Ovary (tissue), 9 donors: ENCODE measurements around the gene MYD88. TPM values are rescaled to one million over a fixed set of nuclear protein-coding genes. Genes with fewer than 3 reads are reported as not detected.

Experiments
- DNase-seq, 5 donors: peaks; one replicate each; pipeline ENCODE4 v3.0.0-alpha.2; 2019 to 2020
- H3K27ac ChIP-seq, 2 donors: fragments of 200-600 bp; one replicate each; pipeline versions ENCODE4 v1.5.1 to v1.8.0; 2019 to 2022
- H3K27me3 ChIP-seq: fragments of 200-600 bp; one replicate; pipeline ENCODE4 v1.8.0; 2022
- H3K36me3 ChIP-seq: fragments of 200-600 bp; sonication (generic); one replicate; pipeline ENCODE4 v1.5.1; 2019
- H3K4me1 ChIP-seq: one replicate; pipeline ENCODE4 v1.8.1; 2013; ENCODE audit warnings: mild to moderate bottlenecking, moderate library complexity; ENCODE audit not compliant: insufficient read depth
- H3K4me3 ChIP-seq: fragments of 200-600 bp; sonication (generic); one replicate; pipeline ENCODE4 v1.5.1; 2017
- H3K9me3 ChIP-seq, 2 donors: fragments of 200-600 bp in 1 of 2; sonication (generic) in 1 of 2; one replicate each; pipeline versions ENCODE4 v1.5.1 to v1.8.1; 2013 to 2019; ENCODE audit warnings: mild to moderate bottlenecking in 1 of 2, moderate library complexity in 1 of 2
- EP300 ChIP-seq: sonication (generic); formaldehyde crosslinking; IDR thresholded peaks from one replicate; pipeline ENCODE4 v1.6.1; 2017; ENCODE audit warnings: antibody characterized with exemption
- POLR2A ChIP-seq: fragments of 450-650 bp; IDR thresholded peaks from one replicate; pipeline ENCODE4 v1.6.1; 2017; ENCODE audit warnings: antibody characterized with exemption, mild to moderate bottlenecking, moderate library complexity
- WGBS, 3 donors: extraction: QIAGEN DNeasy Blood & Tissue Kit in 1 of 3; methylation state at CpG; one replicate each; pipeline versions ENCODE4 v1.1.5 to v1.1.7; 2013 to 2017; 5-methylcytosine and 5-hydroxymethylcytosine counted together
- intact Hi-C, 4 donors: fragments of 100-400 bp; cut with DNase I; formaldehyde crosslinking; loops; one replicate each; pipeline versions ENCODE4 v1.11.0 to v1.15.1; 2022 to 2023
- polyA plus RNA-seq, 2 donors: library from polyadenylated mRNA; stranded (reverse); fragments of 200-250 nt in 1 of 2; fragments of 350-450 nt in 1 of 2; fragmentation: Illumina TruSeq in 1 of 2; extraction: RNeasy Lipid Tissue Mini Kit (QIAGEN cat#74804) in 1 of 2; gene quantifications; one replicate each; pipeline ENCODE4 v1.2.3, GENCODE V29; 2013 to 2014
- total RNA-seq, 7 donors: library from RNA; depleted of rRNA in 2 of 7; stranded (reverse); fragments of >200 nt in 2 of 7; fragmentation: NEBNext Ultra II Directional in 3 of 7; extraction: Animal tissue kit (Norgen Biotek cat#: 25700) in 3 of 7; gene quantifications; one replicate each; pipeline versions ENCODE4 v1.1.0 to v1.2.4, GENCODE V29; 2016 to 2023
- TF ChIP-seq, protein P1 (sequence below), 3 donors: fragments of 450-650 bp in 2 of 3; fragments of 200-600 bp in 1 of 3; IDR thresholded peaks; one replicate each; pipeline versions ENCODE4 v1.5.1 to v1.8.0; 2016 to 2022; ENCODE audit warnings: antibody characterized with exemption in 3 of 3, mild to moderate bottlenecking in 1 of 3
- donor health status: DM: no; HTN: no; CAD: no; lungs with moderate emphysema.
- donor health status: DM: no; HTN: no; CAD: no.
- donor health status: Bipolar disorder and iron deficiency.
- donor health status: DM: yes; HTN: yes; CAD: no.
- donor health status: DM: no; HTN: no; CAD: no.
- donor health status: DM: yes; HTN: yes; CAD: no.

Gene MYD88
- total and polyA plus RNA-seq, 9 donors, result 12.8 to 58.9 (median 24.0) TPM

DNA sequence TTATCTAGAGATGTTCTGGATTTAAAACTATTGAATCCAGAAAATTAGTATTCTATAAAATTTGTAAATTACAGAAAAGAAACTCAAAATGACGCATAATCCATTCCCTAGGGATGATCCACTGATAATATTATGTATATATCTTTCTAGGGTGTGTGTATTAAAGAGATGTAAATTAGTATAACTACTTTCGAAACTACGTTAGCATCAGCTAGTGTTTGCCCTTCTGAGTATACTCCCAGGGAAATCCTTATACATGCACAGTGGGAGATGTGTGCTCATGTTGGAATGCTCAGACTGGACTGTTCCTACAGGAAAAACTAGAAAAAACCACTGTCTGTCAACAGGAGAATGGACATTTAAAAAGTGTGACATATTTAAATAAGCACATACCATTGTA is 38.0 kb upstream of the MYD88 start:
- TF ChIP-seq EP300, result no peak
- TF ChIP-seq, protein P1, sequence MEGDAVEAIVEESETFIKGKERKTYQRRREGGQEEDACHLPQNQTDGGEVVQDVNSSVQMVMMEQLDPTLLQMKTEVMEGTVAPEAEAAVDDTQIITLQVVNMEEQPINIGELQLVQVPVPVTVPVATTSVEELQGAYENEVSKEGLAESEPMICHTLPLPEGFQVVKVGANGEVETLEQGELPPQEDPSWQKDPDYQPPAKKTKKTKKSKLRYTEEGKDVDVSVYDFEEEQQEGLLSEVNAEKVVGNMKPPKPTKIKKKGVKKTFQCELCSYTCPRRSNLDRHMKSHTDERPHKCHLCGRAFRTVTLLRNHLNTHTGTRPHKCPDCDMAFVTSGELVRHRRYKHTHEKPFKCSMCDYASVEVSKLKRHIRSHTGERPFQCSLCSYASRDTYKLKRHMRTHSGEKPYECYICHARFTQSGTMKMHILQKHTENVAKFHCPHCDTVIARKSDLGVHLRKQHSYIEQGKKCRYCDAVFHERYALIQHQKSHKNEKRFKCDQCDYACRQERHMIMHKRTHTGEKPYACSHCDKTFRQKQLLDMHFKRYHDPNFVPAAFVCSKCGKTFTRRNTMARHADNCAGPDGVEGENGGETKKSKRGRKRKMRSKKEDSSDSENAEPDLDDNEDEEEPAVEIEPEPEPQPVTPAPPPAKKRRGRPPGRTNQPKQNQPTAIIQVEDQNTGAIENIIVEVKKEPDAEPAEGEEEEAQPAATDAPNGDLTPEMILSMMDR (IDR thresholded peaks at IDR 0.05), result no peak
- TF ChIP-seq POLR2A, result no peak

DNA sequence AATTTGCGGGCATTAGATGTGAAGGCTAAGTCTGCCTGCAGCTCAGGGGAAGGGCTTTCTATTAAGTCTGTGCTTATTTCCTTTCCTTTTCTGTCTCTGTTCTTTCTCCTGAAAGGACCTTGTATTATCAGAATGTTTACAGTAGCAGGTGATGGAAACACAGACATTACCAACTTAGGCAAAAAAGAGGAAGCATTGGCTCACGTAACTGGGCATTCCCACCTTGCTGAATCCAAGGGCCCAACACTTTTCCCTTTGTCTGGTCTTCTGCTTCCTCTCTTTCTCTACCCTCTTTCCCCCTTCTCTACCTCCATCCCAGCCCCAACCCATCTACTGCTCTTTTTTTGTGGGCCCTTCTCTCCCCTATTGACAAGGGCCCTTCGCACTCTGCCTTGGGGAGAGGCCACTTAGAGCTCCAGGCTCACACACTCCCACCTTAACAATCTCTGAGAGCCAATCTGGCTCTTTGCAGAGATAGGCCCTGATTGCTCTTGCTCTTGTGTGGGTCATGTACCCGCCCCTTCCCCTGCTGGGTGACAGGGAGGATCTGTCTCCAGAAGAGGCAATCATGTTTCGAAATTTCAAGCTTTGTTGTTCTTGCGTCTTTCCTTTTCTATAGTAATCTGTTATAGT is 36.5 kb upstream of the MYD88 start:
- H3K27me3 ChIP-seq, result no peaks in the 10 kb centered on the region
- H3K36me3 ChIP-seq, result no peaks in the 10 kb centered on the region
- TF ChIP-seq POLR2A (no peak), EP300 (no peak)
- TF ChIP-seq, protein P1 (IDR thresholded peaks at IDR 0.05), result no peak
- intact Hi-C loops, result no loop called here
- no peak overlapping the region for H3K4me3 ChIP-seq
- no peaks in the 10 kb centered on the region for H3K4me1 ChIP-seq
- H3K27ac ChIP-seq, result no peak overlapping the region
- 84 to 88% (median 88%) methylated on average over 6 of the region's 6 CpGs for WGBS, 3 donors
- no peak for DNase-seq
- H3K9me3 ChIP-seq, result no peaks in the 10 kb centered on the region

More for the DNA sequence above, 38.0 kb upstream of the MYD88 start:
- no peaks in the 10 kb centered on the region for H3K36me3 ChIP-seq
- H3K27ac ChIP-seq, result no peak overlapping the region
- no peak for DNase-seq
- H3K4me3 ChIP-seq, result no peak overlapping the region
- H3K27me3 ChIP-seq, result no peaks in the 10 kb centered on the region
- WGBS, 3 donors, result 83 to 91% (median 88%) methylated on average over 3 of the region's 3 CpGs
- H3K4me1 ChIP-seq, result no peaks in the 10 kb centered on the region
- no peaks in the 10 kb centered on the region for H3K9me3 ChIP-seq
- intact Hi-C loops, result no loop called here

DNA sequence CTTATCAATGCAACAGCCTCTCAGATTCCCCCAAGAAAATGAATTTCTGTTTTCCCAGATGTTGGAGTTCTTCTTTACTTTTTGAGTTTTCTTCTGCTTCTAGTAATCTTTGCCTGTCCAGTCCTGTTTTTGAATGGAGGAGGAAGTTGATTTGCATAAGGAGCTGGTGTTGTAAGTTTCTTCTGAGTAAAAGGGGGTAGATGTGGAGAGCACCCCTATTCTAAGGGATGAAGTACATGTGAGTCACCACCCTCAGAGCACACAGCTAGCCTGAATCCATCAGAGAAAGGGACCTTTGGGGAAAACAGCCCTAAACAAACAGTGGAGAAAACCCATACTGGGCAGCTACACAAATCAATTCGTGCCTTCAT is 36.0 kb upstream of the MYD88 start:
- no peaks in the 10 kb centered on the region for H3K27me3 ChIP-seq
- H3K27ac ChIP-seq, result no peak overlapping the region
- no peaks in the 10 kb centered on the region for H3K9me3 ChIP-seq
- no peak overlapping the region for H3K4me3 ChIP-seq
- TF ChIP-seq POLR2A (no peak), EP300 (no peak)
- TF ChIP-seq, protein P1 (IDR thresholded peaks at IDR 0.05), result no peak
- no peak for DNase-seq
- WGBS, 3 donors, result 60 to 74% (median 69%) methylated on average over 1 of the region's 1 CpG
- intact Hi-C loops, result no loop called here
- no peaks in the 10 kb centered on the region for H3K36me3 ChIP-seq
- H3K4me1 ChIP-seq, result no peaks in the 10 kb centered on the region

DNA sequence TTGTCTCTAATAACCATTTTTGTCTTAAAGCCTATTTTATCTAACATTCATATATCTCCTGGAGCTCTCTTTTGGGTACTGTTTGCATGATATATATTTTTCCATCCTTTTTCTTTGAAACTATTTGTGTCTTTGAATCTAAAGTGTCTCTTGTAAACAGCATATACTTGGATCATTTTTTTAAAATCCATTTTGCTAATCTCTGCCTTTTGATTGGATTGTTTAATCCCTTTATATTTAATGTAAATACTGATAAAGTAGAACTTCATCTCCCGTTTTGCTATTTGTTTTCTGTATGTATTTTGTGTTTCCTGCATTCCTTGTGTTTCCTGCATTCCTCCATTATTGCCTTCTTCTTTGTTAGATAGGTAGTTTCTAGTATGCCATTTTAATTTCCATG is 32.9 kb upstream of the MYD88 start:
- Histone ChIP-seq H3K9me3 (no peaks in the 10 kb centered on the region), H3K4me1 (no peaks in the 10 kb centered on the region), H3K4me3 (no peak overlapping the region), H3K27me3 (no peaks in the 10 kb centered on the region), H3K36me3 (no peaks in the 10 kb centered on the region), H3K27ac (no peak overlapping the region)
- DNase-seq, result no peak
- TF ChIP-seq, protein P1 (IDR thresholded peaks at IDR 0.05), result no peak
- no peak for TF ChIP-seq EP300
- no peak for TF ChIP-seq POLR2A
- intact Hi-C loops, result no loop called here
- WGBS, 3 donors, result 34 to 58% (median 46%) methylated on average over 1 of the region's 1 CpG
